Fibroblast of mammary gland (primary cell): ENCODE data around the gene COL4A6.

Experiments
- DNase-seq: peaks from one replicate; pipeline ENCODE4 v3.0.0-alpha.2; 2010; ENCODE audit warnings: low read depth
- H3K4me3 ChIP-seq: 2 replicates; pipeline ENCODE4 v1.5.1; 2011; ENCODE audit warnings: low read depth, mild to moderate bottlenecking, low read length, moderate library complexity; ENCODE audit not compliant: control insufficient read depth
- TF ChIP-seq, protein P1 (sequence below): conservative IDR thresholded peaks from 2 replicates; pipeline ENCODE4 v1.5.1; 2011; ENCODE audit warnings: low read depth, low read length, inconsistent platforms; ENCODE audit not compliant: control insufficient read depth, insufficient read depth

Gene COL4A6

DNA sequence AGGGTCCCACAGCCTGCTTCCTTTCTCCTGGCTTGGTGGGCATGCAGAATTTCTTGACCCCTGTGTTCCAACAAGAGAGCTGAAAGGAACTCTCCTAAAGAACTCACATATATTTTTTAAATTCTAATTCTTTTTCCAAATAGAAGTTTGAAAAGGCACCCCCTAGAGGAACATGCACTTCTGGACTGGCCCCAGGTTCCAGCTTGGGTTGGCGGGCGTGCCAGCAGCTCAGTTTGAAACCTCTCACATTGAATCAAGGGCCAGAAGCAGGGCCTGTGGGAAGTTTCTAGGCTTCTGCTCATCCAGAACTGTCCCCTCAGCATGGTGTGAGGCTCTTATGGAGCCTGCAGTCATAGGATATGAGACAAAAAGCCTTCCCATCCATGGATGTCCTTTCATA lies 214.0 kb downstream of the COL4A6 start:
- DNase-seq = no peak
- TF ChIP-seq, protein P1, sequence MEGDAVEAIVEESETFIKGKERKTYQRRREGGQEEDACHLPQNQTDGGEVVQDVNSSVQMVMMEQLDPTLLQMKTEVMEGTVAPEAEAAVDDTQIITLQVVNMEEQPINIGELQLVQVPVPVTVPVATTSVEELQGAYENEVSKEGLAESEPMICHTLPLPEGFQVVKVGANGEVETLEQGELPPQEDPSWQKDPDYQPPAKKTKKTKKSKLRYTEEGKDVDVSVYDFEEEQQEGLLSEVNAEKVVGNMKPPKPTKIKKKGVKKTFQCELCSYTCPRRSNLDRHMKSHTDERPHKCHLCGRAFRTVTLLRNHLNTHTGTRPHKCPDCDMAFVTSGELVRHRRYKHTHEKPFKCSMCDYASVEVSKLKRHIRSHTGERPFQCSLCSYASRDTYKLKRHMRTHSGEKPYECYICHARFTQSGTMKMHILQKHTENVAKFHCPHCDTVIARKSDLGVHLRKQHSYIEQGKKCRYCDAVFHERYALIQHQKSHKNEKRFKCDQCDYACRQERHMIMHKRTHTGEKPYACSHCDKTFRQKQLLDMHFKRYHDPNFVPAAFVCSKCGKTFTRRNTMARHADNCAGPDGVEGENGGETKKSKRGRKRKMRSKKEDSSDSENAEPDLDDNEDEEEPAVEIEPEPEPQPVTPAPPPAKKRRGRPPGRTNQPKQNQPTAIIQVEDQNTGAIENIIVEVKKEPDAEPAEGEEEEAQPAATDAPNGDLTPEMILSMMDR = no peak
- no peak overlapping the region for H3K4me3 ChIP-seq

- TF ChIP-seq, protein P1 = no peak
- no peak overlapping the region for H3K4me3 ChIP-seq
- no peak for DNase-seq
Observed at GRCh38 chrX:108223585-108223984, 214.6 kb downstream of the COL4A6 start.

DNA sequence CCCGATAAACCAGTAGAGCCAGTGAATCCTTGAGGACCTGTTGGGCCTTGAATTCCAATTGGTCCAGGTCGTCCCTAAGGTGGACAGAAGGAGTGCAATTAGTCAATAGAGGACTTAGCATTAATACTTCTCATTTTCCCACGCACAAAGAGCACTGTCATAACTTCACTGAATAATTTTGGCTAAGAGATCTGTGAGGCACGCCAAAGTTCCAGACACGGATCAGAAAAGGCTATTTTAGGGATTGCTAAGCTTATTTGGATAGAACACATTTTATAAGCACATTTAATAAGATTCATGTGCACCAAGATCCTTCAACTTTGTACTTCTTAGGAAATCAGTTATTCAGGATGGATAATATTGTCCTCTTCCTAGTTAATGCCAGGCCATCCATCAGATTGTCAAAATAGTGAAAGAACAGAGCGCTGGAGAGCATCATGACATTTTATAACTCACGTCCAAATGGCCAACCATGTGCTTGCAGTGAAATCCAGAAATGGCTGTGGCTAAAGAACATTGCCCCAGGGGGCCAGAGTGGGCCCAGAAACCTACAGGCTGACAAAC lies 216.8 kb downstream of the COL4A6 start:
- TF ChIP-seq, protein P1 = no peak
- no peak overlapping the region for H3K4me3 ChIP-seq
- DNase-seq = no peak

DNA sequence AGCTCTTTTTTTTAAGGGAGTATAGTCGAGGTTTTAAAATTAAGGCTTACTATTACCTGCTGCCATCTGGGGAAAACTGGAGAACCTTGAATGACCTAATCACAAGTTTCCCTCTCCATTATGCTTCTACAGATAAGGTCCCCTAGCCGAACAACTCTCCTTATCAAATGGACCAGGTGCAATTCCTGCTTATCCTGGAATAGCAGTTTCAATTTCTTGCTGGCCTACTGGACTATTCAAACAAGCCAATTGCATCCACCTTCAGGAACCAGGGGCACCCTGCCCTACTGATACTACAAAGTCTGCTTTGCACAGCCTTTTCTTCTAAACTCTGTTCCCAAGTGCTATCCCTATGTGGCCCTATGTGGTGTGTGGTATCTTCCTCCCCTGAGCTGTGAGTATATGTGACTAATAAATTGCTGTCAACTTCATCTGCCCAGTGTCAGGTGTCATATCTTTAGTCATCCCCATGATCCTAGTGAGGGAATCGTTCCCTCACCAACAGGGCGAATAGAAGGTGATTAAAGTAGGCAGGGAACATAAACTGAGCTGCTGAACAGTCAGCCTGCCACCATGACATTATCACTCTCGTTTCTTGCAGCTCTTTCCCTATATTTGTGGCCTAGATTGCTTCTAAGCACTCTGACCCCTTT lies 218.1 kb downstream of the COL4A6 start:
- no peak for DNase-seq
- TF ChIP-seq, protein P1 = no peak
- no peak overlapping the region for H3K4me3 ChIP-seq

GRCh38 chrX:108217876-108218275 lies 220.3 kb downstream of the COL4A6 start:
- H3K4me3 ChIP-seq = no peak overlapping the region
- TF ChIP-seq, protein P1 = no peak
- DNase-seq = no peak

GRCh38 chrX:108216919-108217571 lies 221.2 kb downstream of the COL4A6 start:
- DNase-seq = peak; percentile 15
- no peak overlapping the region for H3K4me3 ChIP-seq
- TF ChIP-seq, protein P1 = no peak

- TF ChIP-seq, protein P1 = no peak
Observed at GRCh38 chrX:108216405-108216804, 221.8 kb downstream of the COL4A6 start.

More at GRCh38 chrX:108216405-108216804, 221.8 kb downstream of the COL4A6 start:
- no peak for DNase-seq
- no peak overlapping the region for H3K4me3 ChIP-seq
